ELF-1 (cell line): ENCODE measurements around the gene MTLN.
A peak's percentile ranks its signal among the peaks of the same experiment; 100 is the strongest.
"Not testable (repeated sequence)": the region's sequence is repeated elsewhere in the genome, so short reads cannot be mapped to it uniquely, and the experiment has no call there.

Experiments used
- DNase-seq: peaks from one replicate; pipeline ENCODE4 v3.0.0-alpha.2; 2016; ENCODE audit warnings: low read depth, low spot score

The MTLN gene

GRCh38 chr2:110204408-110205385 is 7.7 kb downstream of the MTLN start, which contains the start of gene NPHP1:
Gene NPHP1 (minus strand): TSS chr2:110205013. CDS start chr2:110204968, 45 bp downstream.
- peak; percentile 96 for DNase-seq

- no peak for DNase-seq
Observed at GRCh38 chr2:110198016-110198415, 14.3 kb downstream of the MTLN start.

DNA sequence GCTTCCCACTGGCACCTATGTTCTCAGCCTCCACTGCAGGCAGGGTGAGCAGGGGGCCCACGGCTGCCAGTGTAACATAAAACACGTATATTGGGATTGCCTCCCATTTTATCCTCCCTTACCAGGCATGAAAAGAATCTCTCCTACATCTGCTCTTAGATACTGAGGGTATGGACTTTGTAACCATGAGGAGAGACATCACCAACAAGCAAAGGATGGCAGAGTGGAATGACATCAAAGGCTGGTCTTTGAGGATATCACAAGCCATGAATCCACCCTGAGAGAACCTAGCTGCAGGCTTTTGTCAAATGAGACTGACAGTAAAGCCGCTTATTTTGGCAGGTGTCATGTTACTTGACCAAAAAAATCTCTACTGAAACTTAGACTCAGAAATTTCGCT is 14.9 kb downstream of the MTLN start:
- DNase-seq = no peak

DNA sequence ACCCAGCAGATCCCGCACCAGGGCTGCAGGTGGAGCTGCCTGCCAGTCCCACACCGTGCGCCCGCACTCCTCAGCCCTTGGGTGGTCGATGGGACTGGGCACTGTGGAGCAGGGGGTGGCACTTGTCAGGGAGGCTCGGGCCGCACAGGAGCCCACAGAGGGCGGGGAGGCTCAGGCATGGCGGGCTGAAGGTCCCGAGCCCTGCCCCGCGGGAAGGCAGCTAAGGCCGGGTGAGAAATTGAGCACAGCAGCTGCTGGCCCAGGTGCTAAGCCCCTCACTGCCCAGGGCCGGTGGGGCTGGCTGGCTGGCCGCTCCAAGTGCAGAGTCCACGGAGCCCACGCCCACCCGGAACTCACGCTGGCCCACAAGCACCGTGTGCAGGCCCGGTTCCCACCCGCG is 22.2 kb downstream of the MTLN start:
- DNase-seq = not testable (repeated sequence)

DNA sequence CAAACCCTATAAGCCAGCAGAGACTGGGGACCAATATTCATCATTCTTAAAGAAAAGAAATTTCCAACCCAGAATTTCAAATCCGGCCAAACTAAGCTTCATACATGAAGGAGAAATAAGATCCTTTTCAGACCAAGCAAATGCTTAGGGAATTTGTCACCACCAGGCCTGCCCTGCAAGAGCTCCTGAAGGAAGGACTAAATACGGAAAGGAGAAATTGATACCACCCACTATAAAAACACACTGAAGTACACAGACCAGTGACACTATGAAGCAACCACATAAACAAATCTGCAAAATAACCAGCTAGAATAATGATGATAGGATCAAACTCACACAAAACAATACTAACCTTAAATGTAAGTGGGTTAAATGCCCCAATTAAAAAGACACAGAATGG is 29.9 kb downstream of the MTLN start:
- DNase-seq = no peak

- DNase-seq = no peak
Observed at GRCh38 chr2:110180036-110180435, 32.3 kb downstream of the MTLN start.

DNA sequence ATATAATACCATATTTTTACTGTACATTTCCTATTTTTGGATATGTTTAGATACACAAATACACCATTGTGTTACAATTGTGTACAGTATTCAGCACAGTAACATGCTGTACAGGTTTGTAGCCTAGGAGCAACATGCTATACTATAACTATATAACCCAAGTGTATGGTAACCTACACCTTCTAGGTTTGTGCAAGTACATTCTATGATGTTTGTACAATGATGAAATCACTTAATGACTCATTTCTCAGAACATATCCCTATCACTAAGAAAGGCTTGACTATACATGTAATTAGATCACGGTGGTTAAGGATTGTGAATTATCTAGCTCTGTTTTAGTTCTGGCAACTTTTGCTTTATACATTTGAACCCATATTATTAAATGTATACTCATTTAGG is 38.8 kb downstream of the MTLN start:
- no peak for DNase-seq

DNA sequence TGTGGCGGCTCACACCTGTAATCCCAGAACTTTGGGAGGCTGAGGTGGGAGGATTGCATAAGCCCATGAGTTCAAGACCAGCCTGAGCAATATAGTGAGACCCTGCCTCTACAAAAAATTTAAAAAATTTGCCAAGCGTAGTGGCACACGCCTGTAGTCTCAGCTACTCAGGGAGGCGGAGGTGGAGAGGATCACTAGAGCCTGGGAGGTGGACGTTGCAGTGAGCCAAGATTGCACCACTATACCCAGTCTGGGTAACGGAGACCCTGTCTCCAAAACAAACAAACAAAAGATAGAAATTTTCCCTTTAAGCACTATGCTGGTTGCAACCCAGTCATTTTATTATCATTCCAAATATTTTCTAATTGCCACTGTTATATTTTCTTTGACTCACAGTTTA is 39.8 kb downstream of the MTLN start:
- DNase-seq = no peak

- no peak for DNase-seq
Observed at GRCh38 chr2:110170102-110170501, 42.2 kb downstream of the MTLN start.

DNA sequence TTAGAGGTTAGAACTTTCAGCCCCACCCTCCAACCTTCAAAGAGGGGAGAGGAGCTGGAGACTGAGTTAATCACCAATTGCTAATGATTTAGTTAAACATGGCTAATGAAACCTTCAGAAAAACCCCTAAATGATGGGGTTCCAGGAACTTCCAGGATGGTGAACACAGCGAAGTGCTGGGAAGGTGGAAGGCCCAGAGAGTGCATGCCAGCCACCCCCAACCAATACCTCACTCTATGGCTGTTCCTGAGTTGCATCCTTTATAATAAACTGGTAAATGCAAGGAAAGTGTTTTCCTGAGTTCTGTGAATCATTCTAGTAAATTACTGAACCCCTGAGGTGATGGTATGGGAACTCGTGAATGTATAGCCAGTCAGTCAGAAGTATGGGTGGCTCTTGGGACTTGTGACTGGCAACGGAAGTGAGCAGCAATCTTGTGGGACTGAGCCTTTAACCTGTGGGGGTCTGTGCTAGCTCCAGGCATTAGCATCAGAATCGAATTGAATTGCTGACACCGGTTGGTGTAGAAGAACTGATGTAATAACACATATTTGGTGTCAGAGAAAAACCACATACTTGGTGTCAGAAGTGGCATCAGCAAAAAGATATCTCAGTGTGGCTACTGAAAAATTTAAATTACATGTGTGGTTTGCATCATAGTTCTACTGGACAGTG is 44.9 kb downstream of the MTLN start:
- DNase-seq = peak; percentile 10

GRCh38 chr2:110166266-110166665 is 46.1 kb downstream of the MTLN start:
- DNase-seq = no peak
